Measurements from ENCODE around the gene ASIC2.

The ASIC2 gene

GRCh38 chr17:33272438-33272837 lies 20.7 kb downstream of the ASIC2 start:
- H3K27ac ChIP-seq: no peak overlapping the region

GRCh38 chr17:33269337-33270060 lies 23.6 kb downstream of the ASIC2 start:
- TF ChIP-seq CTCF (conservative IDR thresholded peaks at IDR 0.05): no peak
- no peak overlapping the region for H3K27ac ChIP-seq

More at GRCh38 chr17:33272438-33272837, 20.7 kb downstream of the ASIC2 start:
- TF ChIP-seq CTCF (conservative IDR thresholded peaks at IDR 0.05): no peak

GRCh38 chr17:33267851-33268548 lies 25.1 kb downstream of the ASIC2 start:
- TF ChIP-seq CTCF (conservative IDR thresholded peaks at IDR 0.05): no peak

GRCh38 chr17:33267271-33267790 lies 25.8 kb downstream of the ASIC2 start:
- no peak overlapping the region for H3K27ac ChIP-seq

More at GRCh38 chr17:33267851-33268548, 25.1 kb downstream of the ASIC2 start:
- no peak overlapping the region for H3K27ac ChIP-seq

GRCh38 chr17:33266611-33267010 lies 26.5 kb downstream of the ASIC2 start:
- no peak for TF ChIP-seq CTCF (conservative IDR thresholded peaks at IDR 0.05)
- no peak overlapping the region for H3K27ac ChIP-seq

More at GRCh38 chr17:33267271-33267790, 25.8 kb downstream of the ASIC2 start:
- no peak for TF ChIP-seq CTCF (conservative IDR thresholded peaks at IDR 0.05)

- TF ChIP-seq CTCF (conservative IDR thresholded peaks at IDR 0.05): no peak
- H3K27ac ChIP-seq: no peak overlapping the region
These were observed 27.0 kb downstream of the ASIC2 start for GRCh38 chr17:33266116-33266515.

GRCh38 chr17:33263396-33263795 lies 29.7 kb downstream of the ASIC2 start:
- TF ChIP-seq CTCF (conservative IDR thresholded peaks at IDR 0.05): no peak
- no peak overlapping the region for H3K27ac ChIP-seq
